HEK293 (cell line): ENCODE results near the gene KDM4D.

Source experiments
- CTCF ChIP-seq: fragments of 450-650 bp; formaldehyde crosslinking; IDR thresholded peaks from 2 replicates; pipeline ENCODE4 v1.5.1; 2016; ENCODE audit warnings: missing biosample characterization, missing genetic modification characterization
- GLIS1 ChIP-seq: fragments of 450-650 bp; formaldehyde crosslinking; IDR thresholded peaks from 2 replicates; pipeline ENCODE4 v1.5.1; 2016; ENCODE audit warnings: missing biosample characterization, missing genetic modification characterization
- MEIS1 ChIP-seq: sonication (generic); formaldehyde crosslinking; IDR thresholded peaks from 2 replicates; pipeline ENCODE4 v1.8.1; 2022; ENCODE audit warnings: missing genetic modification reagents, mild to moderate bottlenecking, borderline replicate concordance
- RBAK ChIP-seq: fragments of 450-650 bp; formaldehyde crosslinking; IDR thresholded peaks from 2 replicates; pipeline ENCODE4 v1.5.1; 2016; ENCODE audit warnings: missing biosample characterization, missing genetic modification characterization
- SP2 ChIP-seq: fragments of 450-650 bp; formaldehyde crosslinking; IDR thresholded peaks from 2 replicates; pipeline ENCODE4 v1.5.1; 2016; ENCODE audit warnings: missing biosample characterization, missing genetic modification characterization
- ZBTB44 ChIP-seq: fragments of 450-650 bp; IDR thresholded peaks from 2 replicates; pipeline ENCODE4 v1.5.1; 2018; ENCODE audit warnings: missing biosample characterization, mild to moderate bottlenecking, missing genetic modification characterization
- ZBTB7A ChIP-seq: fragments of 450-650 bp; formaldehyde crosslinking; IDR thresholded peaks from 2 replicates; pipeline ENCODE4 v1.5.1; 2016; ENCODE audit warnings: low read depth, missing biosample characterization, missing genetic modification characterization
- ZBTB8A ChIP-seq: fragments of 450-650 bp; formaldehyde crosslinking; IDR thresholded peaks from 2 replicates; pipeline ENCODE4 v1.5.1; 2016; ENCODE audit warnings: missing biosample characterization, missing genetic modification characterization
- ZNF292 ChIP-seq: fragments of 450-650 bp; formaldehyde crosslinking; IDR thresholded peaks from 2 replicates; pipeline ENCODE4 v1.5.1; 2016; ENCODE audit warnings: low read depth, missing biosample characterization, missing genetic modification characterization, borderline replicate concordance
- ZNF350 ChIP-seq: fragments of 450-650 bp; formaldehyde crosslinking; IDR thresholded peaks from 2 replicates; pipeline ENCODE4 v1.5.0; 2017; ENCODE audit warnings: missing biosample characterization, mild to moderate bottlenecking, missing genetic modification characterization
- ZNF639 ChIP-seq: fragments of 450-650 bp; formaldehyde crosslinking; IDR thresholded peaks from 2 replicates; pipeline ENCODE4 v1.5.1; 2016; ENCODE audit warnings: missing biosample characterization, missing genetic modification characterization
- ZNF707 ChIP-seq: fragments of 450-650 bp; formaldehyde crosslinking; IDR thresholded peaks from 2 replicates; pipeline ENCODE4 v1.5.1; 2016; ENCODE audit warnings: missing biosample characterization, missing genetic modification characterization
- ZNF747 ChIP-seq: fragments of 450-650 bp; formaldehyde crosslinking; IDR thresholded peaks from 2 replicates; pipeline ENCODE4 v1.5.1; 2016; ENCODE audit warnings: missing biosample characterization, missing genetic modification characterization
- TF ChIP-seq, protein P1 (sequence below): fragments of 450-650 bp; formaldehyde crosslinking; IDR thresholded peaks from 2 replicates; pipeline ENCODE4 v1.5.1; 2016; ENCODE audit warnings: missing biosample characterization, missing genetic modification characterization, low read depth

GRCh38 chr11:95003716-95004115, 30.2 kb downstream of the KDM4D start:
- no peak for TF ChIP-seq CTCF (tag by site-specific recombination)
- no peak for TF ChIP-seq ZNF350 (tag by site-specific recombination)
- TF ChIP-seq MEIS1 (CRISPR knock-in tag), result no peak
- TF ChIP-seq RBAK (tag by site-specific recombination), result no peak
- TF ChIP-seq, protein P1, sequence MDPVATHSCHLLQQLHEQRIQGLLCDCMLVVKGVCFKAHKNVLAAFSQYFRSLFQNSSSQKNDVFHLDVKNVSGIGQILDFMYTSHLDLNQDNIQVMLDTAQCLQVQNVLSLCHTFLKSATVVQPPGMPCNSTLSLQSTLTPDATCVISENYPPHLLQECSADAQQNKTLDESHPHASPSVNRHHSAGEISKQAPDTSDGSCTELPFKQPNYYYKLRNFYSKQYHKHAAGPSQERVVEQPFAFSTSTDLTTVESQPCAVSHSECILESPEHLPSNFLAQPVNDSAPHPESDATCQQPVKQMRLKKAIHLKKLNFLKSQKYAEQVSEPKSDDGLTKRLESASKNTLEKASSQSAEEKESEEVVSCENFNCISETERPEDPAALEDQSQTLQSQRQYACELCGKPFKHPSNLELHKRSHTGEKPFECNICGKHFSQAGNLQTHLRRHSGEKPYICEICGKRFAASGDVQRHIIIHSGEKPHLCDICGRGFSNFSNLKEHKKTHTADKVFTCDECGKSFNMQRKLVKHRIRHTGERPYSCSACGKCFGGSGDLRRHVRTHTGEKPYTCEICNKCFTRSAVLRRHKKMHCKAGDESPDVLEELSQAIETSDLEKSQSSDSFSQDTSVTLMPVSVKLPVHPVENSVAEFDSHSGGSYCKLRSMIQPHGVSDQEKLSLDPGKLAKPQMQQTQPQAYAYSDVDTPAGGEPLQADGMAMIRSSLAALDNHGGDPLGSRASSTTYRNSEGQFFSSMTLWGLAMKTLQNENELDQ, result no peak
- TF ChIP-seq ZBTB8A (tag by site-specific recombination), result no peak
- TF ChIP-seq ZNF747 (tag by site-specific recombination), result no peak
- no peak for TF ChIP-seq ZNF292 (tag by site-specific recombination)
- TF ChIP-seq ZNF639 (tag by site-specific recombination), result no peak
- TF ChIP-seq ZBTB44 (tag by site-specific recombination), result no peak
- no peak for TF ChIP-seq GLIS1 (tag by site-specific recombination)
- no peak for TF ChIP-seq ZBTB7A (tag by site-specific recombination)
- no peak for TF ChIP-seq ZNF707 (tag by site-specific recombination)
- no peak for TF ChIP-seq SP2 (tag by site-specific recombination)
